ENCODE measurements around the gene DVL3.

- TF ChIP-seq, protein P1, sequence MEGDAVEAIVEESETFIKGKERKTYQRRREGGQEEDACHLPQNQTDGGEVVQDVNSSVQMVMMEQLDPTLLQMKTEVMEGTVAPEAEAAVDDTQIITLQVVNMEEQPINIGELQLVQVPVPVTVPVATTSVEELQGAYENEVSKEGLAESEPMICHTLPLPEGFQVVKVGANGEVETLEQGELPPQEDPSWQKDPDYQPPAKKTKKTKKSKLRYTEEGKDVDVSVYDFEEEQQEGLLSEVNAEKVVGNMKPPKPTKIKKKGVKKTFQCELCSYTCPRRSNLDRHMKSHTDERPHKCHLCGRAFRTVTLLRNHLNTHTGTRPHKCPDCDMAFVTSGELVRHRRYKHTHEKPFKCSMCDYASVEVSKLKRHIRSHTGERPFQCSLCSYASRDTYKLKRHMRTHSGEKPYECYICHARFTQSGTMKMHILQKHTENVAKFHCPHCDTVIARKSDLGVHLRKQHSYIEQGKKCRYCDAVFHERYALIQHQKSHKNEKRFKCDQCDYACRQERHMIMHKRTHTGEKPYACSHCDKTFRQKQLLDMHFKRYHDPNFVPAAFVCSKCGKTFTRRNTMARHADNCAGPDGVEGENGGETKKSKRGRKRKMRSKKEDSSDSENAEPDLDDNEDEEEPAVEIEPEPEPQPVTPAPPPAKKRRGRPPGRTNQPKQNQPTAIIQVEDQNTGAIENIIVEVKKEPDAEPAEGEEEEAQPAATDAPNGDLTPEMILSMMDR (IDR thresholded peaks at IDR 0.05): no peak
- TF ChIP-seq POLR2A (IDR thresholded peaks at IDR 0.05): no peak
Observed at GRCh38 chr3:184148076-184148475, 7.1 kb upstream of the DVL3 start.

All from heart left ventricle (tissue), 13 donors.